HG03097 (cell line): ENCODE results near the gene SORCS2.

Experiments used
- ATAC-seq: cut with Tn5 transposase; IDR thresholded peaks from one replicate; pipeline ENCODE4 v1.9.1; 2021; ENCODE audit not compliant: unreplicated experiment, low FRiP score

Gene SORCS2

GRCh38 chr4:7384003-7384928, 191.9 kb downstream of the SORCS2 start:
- ATAC-seq = no peak

GRCh38 chr4:7384929-7385890, 192.9 kb downstream of the SORCS2 start:
- no peak for ATAC-seq

- ATAC-seq = no peak
Observed at GRCh38 chr4:7387925-7388324, 195.6 kb downstream of the SORCS2 start.

GRCh38 chr4:7388627-7389026, 196.3 kb downstream of the SORCS2 start:
- no peak for ATAC-seq

- ATAC-seq = no peak
Observed at GRCh38 chr4:7389101-7389701, 196.9 kb downstream of the SORCS2 start.

GRCh38 chr4:7389719-7390118, 197.4 kb downstream of the SORCS2 start:
- no peak for ATAC-seq

GRCh38 chr4:7390336-7390735, 198.0 kb downstream of the SORCS2 start:
- no peak for ATAC-seq

- no peak for ATAC-seq
Observed at GRCh38 chr4:7390906-7391636, 198.7 kb downstream of the SORCS2 start.

GRCh38 chr4:7391637-7392437, 199.5 kb downstream of the SORCS2 start:
- ATAC-seq = no peak

- no peak for ATAC-seq
Observed at GRCh38 chr4:7392438-7393421, 200.4 kb downstream of the SORCS2 start.

GRCh38 chr4:7393601-7394575, 201.6 kb downstream of the SORCS2 start:
- ATAC-seq = no peak

GRCh38 chr4:7394681-7395451, 202.5 kb downstream of the SORCS2 start:
- ATAC-seq = no peak

- ATAC-seq = no peak
Observed at GRCh38 chr4:7395645-7396044, 203.3 kb downstream of the SORCS2 start.

- no peak for ATAC-seq
Observed at GRCh38 chr4:7396186-7396910, 204.0 kb downstream of the SORCS2 start.

GRCh38 chr4:7397206-7398103, 205.1 kb downstream of the SORCS2 start:
- no peak for ATAC-seq
